NCI-H1417 treated with DMSO at 0.1 percent for 48 hours (cell line): ENCODE measurements around the gene SPATA2.
"Not testable (repeated sequence)": the region's sequence is repeated elsewhere in the genome, so short reads cannot be mapped to it uniquely, and the experiment has no call there.

Source experiments
- DNase-seq: peaks from one replicate; lab custom pipeline; 2025; lab: John Stamatoyannopoulos, UW

The SPATA2 gene

GRCh38 chr20:49915380-49916145 is at the start of gene SPATA2:
Gene SPATA2 (minus strand): TSS chr20:49915529. CDS start chr20:49908490, 7,039 bp downstream.
- peak; percentile 83 for DNase-seq

- DNase-seq, result no peak
These were observed 46.1 kb upstream of the SPATA2 start for GRCh38 chr20:49961413-49961812.

GRCh38 chr20:49957089-49957938 is 42.0 kb upstream of the SPATA2 start:
- not testable (repeated sequence) for DNase-seq

GRCh38 chr20:49956689-49957088 is 41.4 kb upstream of the SPATA2 start:
- no peak for DNase-seq

GRCh38 chr20:49955830-49956396 is 40.6 kb upstream of the SPATA2 start:
- not testable (repeated sequence) for DNase-seq

GRCh38 chr20:49955167-49955566 is 39.8 kb upstream of the SPATA2 start:
- no peak for DNase-seq

- DNase-seq, result no peak
These were observed 35.8 kb upstream of the SPATA2 start for GRCh38 chr20:49951151-49951550.

- no peak for DNase-seq
These were observed 33.6 kb upstream of the SPATA2 start for GRCh38 chr20:49948809-49949507.

- no peak for DNase-seq
These were observed 32.8 kb upstream of the SPATA2 start for GRCh38 chr20:49948178-49948577.

- DNase-seq, result no peak
These were observed 30.6 kb upstream of the SPATA2 start for GRCh38 chr20:49945701-49946477.

GRCh38 chr20:49945306-49945700 is 30.0 kb upstream of the SPATA2 start:
- DNase-seq, result no peak

- no peak for DNase-seq
These were observed 27.6 kb upstream of the SPATA2 start for GRCh38 chr20:49942942-49943341.

- DNase-seq, result no peak
These were observed 27.0 kb upstream of the SPATA2 start for GRCh38 chr20:49942303-49942702.

- no peak for DNase-seq
These were observed 26.1 kb upstream of the SPATA2 start for GRCh38 chr20:49941456-49941855.

GRCh38 chr20:49938173-49939163 is 23.1 kb upstream of the SPATA2 start:
- no peak for DNase-seq

- no peak for DNase-seq
These were observed 21.9 kb upstream of the SPATA2 start for GRCh38 chr20:49937027-49937929.

- peak; percentile 91 for DNase-seq
These were observed 21.1 kb upstream of the SPATA2 start, which contains the start of gene RNF114 for GRCh38 chr20:49936153-49937026. Gene RNF114 (plus strand): TSS chr20:49936397. CDS start chr20:49936413, 16 bp downstream.

- no peak for DNase-seq
These were observed 20.4 kb upstream of the SPATA2 start for GRCh38 chr20:49935746-49936152.
